ENCODE data around the gene ZSCAN4.

GRCh38 chr19:57633832-57634131 is 35.0 kb upstream of the ZSCAN4 start:
- no peak for TF ChIP-seq CTCF (optimal IDR thresholded peaks at IDR 0.05 in 1 of 3, IDR thresholded peaks at IDR 0.05 in 1 of 3, conservative IDR thresholded peaks at IDR 0.05 in 1 of 3; ENCODE audit: extremely low read depth in 1 of 3, insufficient read depth in 2 of 3, low read length in 3 of 3)
- TF ChIP-seq EZH2 (IDR thresholded peaks at IDR 0.05; ENCODE audit: low read length), result no peak

Data from keratinocyte (primary cell).